ENCODE data around the gene SH3BP4.

DNA sequence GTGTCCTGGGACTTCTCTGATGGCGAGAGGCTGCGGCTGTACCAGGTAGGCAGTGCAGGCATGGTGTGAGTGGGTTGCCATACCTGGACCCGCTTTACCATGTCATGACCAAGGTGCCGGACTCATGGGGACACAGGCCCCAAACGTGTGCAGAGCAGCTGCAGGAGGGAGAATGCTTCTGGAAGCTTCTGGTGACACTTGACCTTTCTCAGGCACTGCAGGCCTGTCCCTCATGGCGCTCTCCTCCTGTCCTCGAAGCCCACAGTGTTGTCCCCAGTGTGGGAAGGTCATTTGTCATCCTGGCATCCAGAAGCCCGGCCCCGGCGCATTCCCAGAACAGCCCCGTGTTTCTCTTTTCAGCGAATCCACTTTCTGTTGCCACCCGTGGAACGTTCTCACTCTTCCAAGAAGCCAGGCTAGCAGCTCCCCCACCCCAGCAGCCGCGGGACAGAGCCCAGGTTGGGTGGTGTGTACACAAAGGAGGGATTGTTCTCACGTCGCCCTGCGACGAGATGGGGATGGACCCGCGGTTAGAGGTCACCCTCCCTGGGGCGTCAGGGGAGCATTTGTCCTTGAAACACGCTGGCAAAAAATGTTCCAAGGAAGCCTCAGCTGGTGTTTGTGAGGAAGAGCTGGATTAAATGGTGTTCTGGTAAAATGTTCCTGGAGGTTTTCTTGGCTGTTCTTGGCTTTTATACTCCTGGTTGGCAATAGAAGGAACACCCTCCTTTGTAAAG, 43.7 kb downstream of the SH3BP4 start:
- TF ChIP-seq CTCF (conservative IDR thresholded peaks at IDR 0.05) (no peak), ZFX (IDR thresholded peaks at IDR 0.05) (no peak)
